Measurements from ENCODE around the gene MYOZ1. TPM values are rescaled to one million over a fixed set of nuclear protein-coding genes. Genes with fewer than 3 reads are reported as not detected.
"Not testable (repeated sequence)": the region's sequence is repeated elsewhere in the genome, so short reads cannot be mapped to it uniquely, and the experiment has no call there.

The MYOZ1 gene
- total RNA-seq, 2 donors from 2014 or later = not detected

- ATAC-seq (no peak), DNase-seq (no peak)
- intact Hi-C loops (cut with DNase I, micrococcal nuclease) = no loop called here
These were observed 18.2 kb downstream of the MYOZ1 start for GRCh38 chr10:73623056-73623455.

- peak; percentile 36 to 49 for DNase-seq
- intact Hi-C loops (cut with DNase I, micrococcal nuclease) = not testable (repeated sequence)
These were observed 20.3 kb downstream of the MYOZ1 start for GRCh38 chr10:73620974-73621373.

GRCh38 chr10:73617143-73617542 lies 24.1 kb downstream of the MYOZ1 start:
- DNase-seq; intact Hi-C loops (cut with DNase I, micrococcal nuclease): not testable (repeated sequence)

More at GRCh38 chr10:73620974-73621373, 20.3 kb downstream of the MYOZ1 start:
- peak; percentile 47 for ATAC-seq

GRCh38 chr10:73614720-73615119 lies 26.6 kb downstream of the MYOZ1 start:
- intact Hi-C loops (cut with DNase I, micrococcal nuclease) = no loop called here
- DNase-seq = no peak
- ATAC-seq = no peak

More at GRCh38 chr10:73617143-73617542, 24.1 kb downstream of the MYOZ1 start:
- ATAC-seq = not testable (repeated sequence)

- intact Hi-C loops (cut with DNase I, micrococcal nuclease) = no loop called here
- no peak for ATAC-seq
- DNase-seq = no peak
These were observed 32.2 kb downstream of the MYOZ1 start for GRCh38 chr10:73609116-73609515.

DNA sequence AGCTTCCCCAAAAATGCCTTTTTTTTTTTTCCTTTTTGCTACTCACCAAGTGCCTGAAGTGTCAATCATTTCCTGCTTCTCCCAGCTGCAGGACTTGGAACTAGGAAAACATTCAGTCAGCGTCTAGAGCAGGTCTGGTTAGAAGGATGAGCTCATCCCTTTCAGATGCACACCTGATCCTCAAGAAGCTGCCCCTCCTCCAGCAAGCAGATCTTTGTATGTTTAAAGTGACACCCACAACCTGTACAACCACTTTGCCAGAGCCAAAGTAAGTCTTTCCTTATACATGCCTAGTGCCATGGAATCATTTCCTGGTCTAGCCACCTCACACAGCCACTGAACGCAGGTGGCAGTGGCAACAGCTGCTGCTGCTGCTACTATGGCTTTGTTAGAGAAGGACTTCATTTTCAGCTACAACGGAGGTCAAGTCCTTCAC lies 39.8 kb downstream of the MYOZ1 start:
- peak; percentile 97 for ATAC-seq
- DNase-seq = peak; percentile 62 to 87
- intact Hi-C loops (cut with DNase I, micrococcal nuclease) = no loop called here

DNA sequence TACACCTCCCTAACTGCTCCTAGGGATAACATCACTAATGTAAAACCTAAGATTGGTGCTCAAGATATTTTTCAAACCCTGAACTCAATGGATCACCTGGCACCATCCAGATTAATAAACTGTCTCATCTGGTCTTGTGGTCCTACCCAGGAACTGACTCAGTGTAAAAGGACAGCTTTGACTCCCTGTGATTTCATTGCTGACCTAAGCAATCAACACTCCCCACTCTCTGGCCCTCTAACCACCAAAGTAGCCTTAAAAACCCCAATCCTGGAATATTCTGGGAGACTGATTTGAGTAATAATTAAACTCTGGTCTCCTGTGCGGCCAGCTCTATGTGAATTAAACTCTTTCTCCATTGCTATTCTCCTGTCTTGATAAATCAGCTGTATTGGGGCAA lies 43.9 kb downstream of the MYOZ1 start:
- ATAC-seq = no peak
- no peak for DNase-seq
- intact Hi-C loops (cut with DNase I, micrococcal nuclease) = no loop called here

GRCh38 chr10:73593812-73594211 lies 47.5 kb downstream of the MYOZ1 start:
- intact Hi-C loops (cut with DNase I, micrococcal nuclease) = no loop called here
- DNase-seq (no peak), ATAC-seq (no peak)

DNA sequence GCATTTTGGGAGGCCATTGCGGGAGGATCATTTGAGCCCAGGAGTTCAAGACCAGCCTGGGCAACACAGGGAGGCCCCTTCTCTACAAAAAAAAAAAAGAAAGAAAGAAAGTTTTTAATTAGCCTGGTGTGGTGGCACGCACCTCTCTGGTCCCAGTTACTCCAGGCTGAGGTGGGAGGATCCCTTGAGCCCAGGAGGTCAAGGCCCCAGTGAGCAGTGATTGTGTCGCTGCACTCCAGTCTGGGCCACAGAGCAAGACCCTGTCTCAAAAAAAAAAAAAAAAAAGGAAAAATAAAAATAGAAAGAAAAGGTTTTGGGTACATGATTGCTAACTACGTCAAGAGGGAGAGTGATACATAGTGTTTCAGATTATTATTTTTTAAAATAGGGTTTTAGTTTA lies 48.2 kb downstream of the MYOZ1 start:
- DNase-seq (no peak), ATAC-seq (no peak)
- intact Hi-C loops (cut with DNase I, micrococcal nuclease) = no loop called here

- ATAC-seq (peak; percentile 92), DNase-seq (peak; percentile 75 to 94)
- intact Hi-C loops (cut with DNase I, micrococcal nuclease) = no loop called here
These were observed 49.2 kb downstream of the MYOZ1 start for GRCh38 chr10:73591935-73592699.

DNA sequence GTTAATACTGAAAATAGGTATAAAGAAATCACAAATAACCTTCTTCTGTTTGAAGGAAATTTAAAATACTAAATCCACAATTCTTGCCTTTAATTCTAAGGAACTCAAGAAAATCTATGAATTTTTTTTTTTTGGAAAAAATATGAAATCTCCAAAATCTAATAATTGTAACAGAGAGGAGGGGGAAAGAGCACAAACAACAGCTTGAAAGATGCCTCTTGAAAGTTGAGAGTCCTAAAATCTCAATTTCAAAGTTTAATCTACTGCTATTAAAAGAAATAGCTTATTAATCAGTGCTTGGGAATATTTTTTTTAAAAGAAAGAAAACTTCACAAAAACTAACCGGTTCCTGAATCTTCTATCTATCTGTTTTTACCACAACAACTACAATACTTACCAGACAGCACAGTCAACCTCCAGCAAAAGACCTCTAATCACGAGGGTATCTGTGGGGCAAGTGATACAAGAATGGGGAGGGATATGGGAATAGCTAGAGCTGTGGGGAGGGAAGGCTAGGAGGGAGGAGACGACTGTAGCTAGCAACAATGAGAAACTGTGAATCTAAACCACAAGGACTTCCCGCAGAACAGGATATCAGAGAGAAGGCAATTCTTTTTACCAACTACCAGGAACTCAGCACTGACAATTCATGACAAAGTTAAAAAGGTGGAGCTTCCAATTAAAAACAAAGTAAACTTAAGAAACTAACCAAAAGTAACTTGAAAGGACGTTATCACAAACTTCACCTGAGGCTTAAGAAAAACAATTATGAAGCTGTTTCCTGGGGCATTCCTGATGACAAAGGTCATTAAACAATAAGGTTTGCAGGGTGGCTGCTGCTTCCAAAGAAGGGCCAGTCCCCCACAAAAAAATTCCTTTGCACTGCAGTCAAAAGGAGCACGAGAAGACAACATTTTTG lies 50.1 kb downstream of the MYOZ1 start, which contains the start of gene USP54:
Gene USP54, minus strand, starts transcription at position 462 of the 919 bp plus-strand sequence. CDS start 15,684 bp downstream, outside the sequence.
- intact Hi-C loops (cut with DNase I, micrococcal nuclease) = no loop called here
- ATAC-seq (peak; percentile 57), DNase-seq (no peak)

GRCh38 chr10:73589563-73590126 lies 51.6 kb downstream of the MYOZ1 start:
- DNase-seq (no peak), ATAC-seq (no peak)
- intact Hi-C loops (cut with DNase I, micrococcal nuclease) = no loop called here

DNA sequence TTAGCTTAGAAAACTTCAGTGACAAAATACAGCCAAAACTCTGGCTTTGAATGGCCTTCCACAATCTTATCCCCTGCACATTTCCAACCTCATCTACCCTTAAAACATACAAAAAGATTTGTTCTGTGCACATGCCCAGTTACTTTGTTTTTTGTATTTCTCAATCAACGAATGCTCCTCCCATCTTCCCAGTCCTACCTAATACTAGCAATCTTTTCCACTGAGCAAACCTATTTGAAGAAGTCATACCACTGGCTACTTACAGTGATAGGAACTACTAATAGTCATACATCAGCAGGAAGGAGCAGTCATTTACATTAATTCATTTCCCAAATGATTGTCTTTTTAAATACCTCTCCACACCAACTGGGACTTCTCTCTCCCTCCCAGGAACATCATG lies 52.6 kb downstream of the MYOZ1 start:
- intact Hi-C loops (cut with DNase I, micrococcal nuclease) = no loop called here
- DNase-seq (no peak), ATAC-seq (no peak)

GRCh38 chr10:73586583-73586984 lies 54.7 kb downstream of the MYOZ1 start:
- no peak for DNase-seq
- intact Hi-C loops (cut with DNase I, micrococcal nuclease) = no loop called here
- ATAC-seq = peak; percentile 79

DNA sequence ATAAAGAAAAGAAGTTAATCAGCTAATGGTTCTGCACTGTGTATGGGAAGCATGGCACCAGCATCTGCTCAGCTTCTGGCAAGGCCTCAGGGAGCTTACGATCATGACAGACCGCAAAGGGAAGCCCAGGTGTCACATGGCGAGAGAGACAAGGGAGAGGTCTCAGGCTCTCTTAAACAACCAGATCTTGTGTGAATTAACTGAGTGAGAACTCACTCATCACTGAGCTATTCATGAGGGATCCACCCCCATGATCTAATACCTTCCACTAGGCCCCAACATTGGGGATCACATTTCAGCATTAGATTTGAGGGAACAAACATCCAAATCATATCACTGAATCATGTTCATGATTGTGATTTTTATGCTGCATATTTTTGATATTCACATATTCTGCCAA lies 55.9 kb downstream of the MYOZ1 start:
- ATAC-seq (no peak), DNase-seq (no peak)
- intact Hi-C loops (cut with DNase I, micrococcal nuclease) = no loop called here

- intact Hi-C loops (cut with DNase I, micrococcal nuclease) = no loop called here
- ATAC-seq = no peak
These were observed 56.5 kb downstream of the MYOZ1 start for GRCh38 chr10:73584737-73585136.

GRCh38 chr10:73581918-73582317 lies 59.4 kb downstream of the MYOZ1 start:
- ATAC-seq (no peak), DNase-seq (no peak)
- intact Hi-C loops (cut with DNase I, micrococcal nuclease) = no loop called here

More at GRCh38 chr10:73584737-73585136, 56.5 kb downstream of the MYOZ1 start:
- DNase-seq = no peak

Measured in left colon (tissue), 2 donors.